Smooth muscle cell of the umbilical artery (primary cell): ENCODE results near the gene SOAT1. TPM values are rescaled to one million over a fixed set of nuclear protein-coding genes. Genes with fewer than 3 reads are reported as not detected.

ENCODE experiments used
- total RNA-seq: library from RNA; depleted of rRNA; stranded (reverse); fragments of >200 nt; gene quantifications from 2 replicates; pipeline ENCODE4 v1.2.3, GENCODE V29; 2014

SOAT1 gene
- 31.5 and 42.7 TPM in 2 replicates for total RNA-seq

DNA sequence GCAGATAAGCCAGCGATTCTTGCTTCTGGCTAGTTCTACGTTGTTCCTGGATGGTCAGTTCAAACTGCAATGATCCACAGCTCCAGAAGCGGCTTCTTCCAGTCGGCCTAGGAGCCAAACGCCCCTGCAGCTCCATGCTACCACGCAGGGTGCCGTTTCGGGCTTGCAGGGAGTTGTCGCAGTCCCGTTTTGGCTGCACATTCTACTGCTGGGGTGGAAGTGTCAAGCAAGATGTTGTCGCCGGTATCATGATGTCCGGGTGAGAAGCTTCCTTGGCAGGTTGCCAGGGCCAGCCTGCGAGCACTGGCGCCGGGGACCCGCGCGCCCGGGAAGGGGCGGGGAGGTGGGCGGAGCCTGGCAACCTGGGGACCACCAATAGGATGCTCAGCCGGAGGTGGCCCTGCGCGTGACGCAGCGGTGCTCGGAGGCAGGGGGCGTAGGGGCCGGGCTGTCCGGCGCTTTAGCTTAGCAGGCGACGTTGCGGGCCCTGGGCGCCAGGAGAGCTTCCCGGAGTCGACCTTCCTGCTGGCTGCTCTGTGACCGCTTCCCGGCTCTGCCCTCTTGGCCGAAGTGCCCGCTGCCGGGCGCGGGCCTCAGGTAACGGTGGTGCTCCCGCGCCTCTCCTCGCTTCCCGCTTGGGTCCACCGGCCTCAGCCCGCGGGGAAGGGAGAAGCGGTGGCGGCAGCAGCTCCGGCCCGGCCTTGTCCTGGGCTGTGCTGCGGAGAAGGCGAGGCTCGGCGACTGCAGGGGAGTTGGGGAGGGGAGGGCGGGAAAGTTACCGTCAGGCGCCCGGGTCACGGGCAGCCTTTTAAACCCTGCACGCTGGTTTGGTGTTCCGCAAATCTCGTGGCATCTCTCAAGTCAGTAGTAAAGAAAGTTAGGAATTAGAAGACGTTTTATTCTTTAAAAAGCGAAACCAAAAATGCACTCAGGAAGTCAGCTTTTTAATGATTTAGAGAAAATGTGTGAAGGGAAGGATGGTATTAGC lies at the start of gene SOAT1:
Gene SOAT1, plus strand, starts transcription at position 458 of the 988 bp plus-strand sequence. CDS start 8,888 bp downstream, outside the sequence.

DNA sequence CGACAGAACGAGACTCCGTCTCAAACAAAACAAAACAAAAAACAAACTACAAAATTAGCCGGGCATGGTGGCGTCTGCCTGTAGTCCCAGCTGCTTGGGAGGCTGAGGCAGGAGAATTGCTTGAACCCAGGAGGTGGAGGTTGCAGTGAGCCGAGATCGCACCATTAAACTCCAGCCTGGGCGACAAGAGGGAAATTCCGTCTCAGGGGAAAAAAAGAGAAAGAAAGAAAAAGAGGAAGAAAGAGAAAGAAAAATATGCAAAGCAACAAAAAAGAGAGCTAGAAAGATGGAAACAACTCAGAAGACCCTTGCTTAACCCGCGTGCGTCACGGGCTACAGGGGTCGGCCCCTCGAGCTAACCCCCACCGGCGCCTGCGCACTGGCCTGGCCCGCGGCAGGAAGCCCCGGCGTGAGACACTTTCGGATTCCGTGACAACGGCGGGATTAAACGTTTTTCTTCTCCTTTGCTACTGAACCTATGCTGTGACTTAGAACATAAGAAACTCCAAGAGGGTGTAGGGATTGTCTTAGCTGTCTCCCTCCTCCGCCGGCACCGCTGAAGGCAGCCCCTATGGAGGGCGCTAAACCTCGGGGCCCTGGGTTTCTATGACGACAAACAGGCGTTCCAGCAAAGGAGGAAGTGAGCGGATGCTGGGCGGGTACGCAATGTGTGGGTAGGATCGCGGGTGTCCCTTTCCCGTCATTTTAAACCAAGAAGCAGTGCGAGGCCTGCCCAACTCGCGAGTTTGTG lies 71.9 kb downstream of the SOAT1 start, which contains the start of gene AXDND1:
Gene AXDND1, plus strand, starts transcription at position 630 of the 751 bp plus-strand sequence. CDS start 539 bp downstream, outside the sequence.

Other genes starting within 250 kb of the SOAT1 start
- 36.0 and 40.7 TPM in 2 replicates for gene TOR3A, start 211.7 kb upstream of the SOAT1 start, total RNA-seq
- 53.4 and 89.7 TPM in 2 replicates for gene ABL2, start 64.1 kb upstream of the SOAT1 start, total RNA-seq
- 0.05 and 0.30 TPM in 2 replicates for gene AXDND1, start 72.2 kb downstream of the SOAT1 start, total RNA-seq